Lower leg skin (tissue), 4 donors: Measurements from ENCODE around the gene ADIPOQ. TPM values are rescaled to one million over a fixed set of nuclear protein-coding genes. Genes with fewer than 3 reads are reported as not detected.
"Not testable (repeated sequence)": the region's sequence is repeated elsewhere in the genome, so short reads cannot be mapped to it uniquely, and the experiment has no call there.

Source experiments
- DNase-seq, 2 donors: peaks; one replicate each; pipeline ENCODE4 v3.0.0-alpha.2; 2019; ENCODE audit warnings: low spot score in 2 of 2
- H3K4me3 ChIP-seq: fragments of 200-600 bp; sonication (generic); 2 replicates; pipeline ENCODE4 v1.5.1; 2017; ENCODE audit warnings: mild to moderate bottlenecking, low read depth; ENCODE audit not compliant: poor library complexity, severe bottlenecking
- POLR2A ChIP-seq, 2 donors: fragments of 450-650 bp; IDR thresholded peaks; one replicate each; pipeline ENCODE4 v1.6.1; 2016 to 2017; ENCODE audit warnings: antibody characterized with exemption in 2 of 2, mild to moderate bottlenecking in 1 of 2, moderate library complexity in 1 of 2
- WGBS, 2 donors: methylation state at CpG; one replicate each; pipeline ENCODE4 v1.1.5; 2018; 5-methylcytosine and 5-hydroxymethylcytosine counted together
- intact Hi-C: fragments of 100-400 bp; cut with DNase I; formaldehyde crosslinking; loops from one replicate; pipeline ENCODE4 v1.15.0; 2023; ENCODE audit warnings: low total_unique reads
- total RNA-seq, 4 donors: library from RNA; depleted of rRNA; stranded (reverse); fragments of >200 nt; gene quantifications; one replicate each; pipeline ENCODE4 v1.1.0, GENCODE V29; 2016
- TF ChIP-seq, protein P1 (sequence below), 3 donors: fragments of 450-650 bp; IDR thresholded peaks; one replicate each; pipeline ENCODE4 v1.5.1; 2016; ENCODE audit warnings: antibody characterized with exemption in 3 of 3, mild to moderate bottlenecking in 3 of 3, moderate library complexity in 2 of 3

Gene ADIPOQ
- total RNA-seq, 4 donors from 2014 or later, result 1.1 to 15.6 (median 7.7) TPM

- TF ChIP-seq, protein P1, sequence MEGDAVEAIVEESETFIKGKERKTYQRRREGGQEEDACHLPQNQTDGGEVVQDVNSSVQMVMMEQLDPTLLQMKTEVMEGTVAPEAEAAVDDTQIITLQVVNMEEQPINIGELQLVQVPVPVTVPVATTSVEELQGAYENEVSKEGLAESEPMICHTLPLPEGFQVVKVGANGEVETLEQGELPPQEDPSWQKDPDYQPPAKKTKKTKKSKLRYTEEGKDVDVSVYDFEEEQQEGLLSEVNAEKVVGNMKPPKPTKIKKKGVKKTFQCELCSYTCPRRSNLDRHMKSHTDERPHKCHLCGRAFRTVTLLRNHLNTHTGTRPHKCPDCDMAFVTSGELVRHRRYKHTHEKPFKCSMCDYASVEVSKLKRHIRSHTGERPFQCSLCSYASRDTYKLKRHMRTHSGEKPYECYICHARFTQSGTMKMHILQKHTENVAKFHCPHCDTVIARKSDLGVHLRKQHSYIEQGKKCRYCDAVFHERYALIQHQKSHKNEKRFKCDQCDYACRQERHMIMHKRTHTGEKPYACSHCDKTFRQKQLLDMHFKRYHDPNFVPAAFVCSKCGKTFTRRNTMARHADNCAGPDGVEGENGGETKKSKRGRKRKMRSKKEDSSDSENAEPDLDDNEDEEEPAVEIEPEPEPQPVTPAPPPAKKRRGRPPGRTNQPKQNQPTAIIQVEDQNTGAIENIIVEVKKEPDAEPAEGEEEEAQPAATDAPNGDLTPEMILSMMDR (IDR thresholded peaks at IDR 0.05), result no peak
- TF ChIP-seq POLR2A (IDR thresholded peaks at IDR 0.05), result no peak
- intact Hi-C loops, result no loop called here
- 83 to 88% methylated on average over 1 of the region's 1 CpG for WGBS, 2 donors
- no peak for DNase-seq
- H3K4me3 ChIP-seq, result no peak overlapping the region
Measured at GRCh38 chr3:186818956-186819355, 23.6 kb upstream of the ADIPOQ start.

GRCh38 chr3:186821429-186822387 is 20.8 kb upstream of the ADIPOQ start:
- intact Hi-C loops, result loop anchor here (10.0 kb wide), 1 partner anchor 207 kb away; the partner anchor contains the start of gene AHSG

GRCh38 chr3:186822388-186822759 is 20.1 kb upstream of the ADIPOQ start:
- DNase-seq, result peak in 1 of 2 donors; percentile 43
- not testable (repeated sequence) for H3K4me3 ChIP-seq
- intact Hi-C loops, result loop anchor here (10.0 kb wide), 1 partner anchor 208 kb away; the partner anchor contains the start of gene AHSG
- 81 to 88% methylated on average over 1 of the region's 1 CpG for WGBS, 2 donors

More at GRCh38 chr3:186821429-186822387, 20.8 kb upstream of the ADIPOQ start:
- 48 to 50% methylated on average over 11 of the region's 11 CpGs for WGBS, 2 donors
- no peak overlapping the region for H3K4me3 ChIP-seq
- peak in 1 of 2 donors; percentile 14 for DNase-seq
- no peak for TF ChIP-seq POLR2A (IDR thresholded peaks at IDR 0.05)
- TF ChIP-seq, protein P1 (IDR thresholded peaks at IDR 0.05), result no peak

DNA sequence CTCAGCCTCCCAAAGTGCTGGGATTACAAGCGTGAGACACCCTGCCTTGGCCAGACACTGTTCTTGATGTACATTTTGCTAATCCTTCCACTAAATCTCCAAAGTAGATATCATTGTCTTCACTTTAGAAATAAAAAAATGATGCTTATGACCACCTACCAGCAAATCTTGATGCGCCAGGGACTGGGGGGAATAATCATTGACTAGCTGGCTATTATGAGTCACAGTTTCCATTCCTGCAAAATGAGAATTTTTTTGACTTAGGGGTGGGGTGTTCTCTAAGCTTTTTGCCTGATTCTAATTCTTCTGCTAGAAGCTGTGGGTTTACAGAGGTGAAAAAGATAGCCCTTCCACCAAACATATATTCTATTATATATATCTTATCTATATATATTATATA is 19.1 kb upstream of the ADIPOQ start:
- no peak for DNase-seq
- WGBS, 2 donors, result 73 to 77% methylated on average over 2 of the region's 2 CpGs
- TF ChIP-seq, protein P1 (IDR thresholded peaks at IDR 0.05), result no peak
- TF ChIP-seq POLR2A (IDR thresholded peaks at IDR 0.05), result no peak
- intact Hi-C loops, result loop anchor here (10.0 kb wide), 1 partner anchor 209 kb away; the partner anchor contains the start of gene AHSG
- no peak overlapping the region for H3K4me3 ChIP-seq

GRCh38 chr3:186824430-186825139 is 17.9 kb upstream of the ADIPOQ start:
- intact Hi-C loops, result loop anchor here (10.0 kb wide), 1 partner anchor 210 kb away; the partner anchor contains the start of gene AHSG
- no peak for TF ChIP-seq POLR2A (IDR thresholded peaks at IDR 0.05)
- TF ChIP-seq, protein P1 (IDR thresholded peaks at IDR 0.05), result no peak
- no peak overlapping the region for H3K4me3 ChIP-seq
- peak in 1 of 2 donors; percentile 83 for DNase-seq
- 36 to 44% methylated on average over 15 to 16 of the region's 18 CpGs for WGBS, 2 donors
